Measurements from ENCODE around the gene VWF. TPM values are rescaled to one million over a fixed set of nuclear protein-coding genes. Genes with fewer than 3 reads are reported as not detected.

VWF gene
- total and polyA plus RNA-seq, 10 of the 15 experiments (the other 5 are each of a cell fraction or from before 2014, with no cell fraction given) = 0.08 to 0.23 TPM; not detected in 8

DNA sequence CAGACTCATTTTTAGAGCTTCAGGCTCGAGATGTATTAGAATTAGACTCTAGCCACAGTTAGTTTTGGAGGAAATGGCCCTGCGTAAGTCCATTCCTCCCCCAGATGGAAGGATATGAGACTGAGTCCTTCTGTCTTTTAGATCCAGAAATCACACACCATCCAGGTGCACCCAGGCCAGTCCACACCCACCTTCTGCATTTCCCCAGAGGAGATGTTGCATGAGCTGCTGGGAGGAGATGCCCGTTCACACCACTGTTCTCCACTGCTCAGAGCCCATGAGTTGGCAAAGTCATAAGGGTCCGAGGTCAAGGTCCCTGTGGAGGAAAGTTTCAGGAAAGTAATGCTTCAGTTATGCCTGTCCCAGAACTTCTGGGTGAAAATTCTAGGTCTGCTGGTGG lies 29.2 kb downstream of the VWF start:
- ChIA-PET RAD21 (ENCODE audit: unreplicated experiment) (no interaction called here), SMC1A (ENCODE audit: uncharacterized antibody, unreplicated experiment) (no interaction called here), CTCF (interaction anchor here (1.1 kb wide), 1 partner anchor 107 kb away, joined by 3 read pairs; no protein-coding TSS in a partner anchor), POLR2A (no interaction called here)
- Histone ChIP-seq H3K4me2 (ENCODE audit: control insufficient read depth, insufficient read depth) (no peak overlapping the region), H3K27ac (ENCODE audit: control insufficient read depth, insufficient read depth) (no peak overlapping the region), H4K20me1 (ENCODE audit: control insufficient read depth, insufficient read depth) (no peaks in the 10 kb centered on the region), H3K4me1 (ENCODE audit: control insufficient read depth, insufficient read depth, low read length) (no peaks in the 10 kb centered on the region), H3K36me3 (ENCODE audit: control insufficient read depth in 2 of 2, insufficient read depth in 2 of 2, low read length in 1 of 2) (no peaks in the 10 kb centered on the region), H3K4me3 (no peak overlapping the region), H2AFZ (ENCODE audit: control insufficient read depth, low read depth, low read length) (no peak overlapping the region), H3K79me2 (ENCODE audit: control insufficient read depth, insufficient read depth, low read length) (no peaks in the 10 kb centered on the region), H3K9ac (ENCODE audit: control insufficient read depth, insufficient read depth, low read length) (no peak overlapping the region), H3K27me3 (replicated peaks in 1 of 2; ENCODE audit: control insufficient read depth in 2 of 2, insufficient read depth in 2 of 2, low read length in 1 of 2) (peaks cover 0 to 2% of the 10 kb centered on the region in 2 experiments; a peak in 3 of 4 replicates), H3K9me3 (replicated peaks; ENCODE audit: control insufficient read depth, insufficient read depth, low read length) (no peaks in the 10 kb centered on the region)
- FAIRE-seq (no peak), ATAC-seq (no peak), DNase-seq (ENCODE audit: low read depth, low spot score) (no peak)
- no TSS peak for BruUV-seq (replicated peaks)
- in situ Hi-C loops (cut with MboI) (no loop called here), intact Hi-C loops (cut with micrococcal nuclease; ENCODE audit: unreplicated experiment) (no loop called here)
- TF ChIP-seq TAF1 (IDR thresholded peaks at IDR 0.05; ENCODE audit: borderline replicate concordance, low read depth, low read length) (no peak), BRCA1 (IDR thresholded peaks at IDR 0.05; ENCODE audit: low read depth, low read length) (no peak), ZZZ3 (IDR thresholded peaks at IDR 0.05; ENCODE audit: control insufficient read depth, insufficient read length, low read depth) (no peak), ZNF207 (IDR thresholded peaks at IDR 0.05; ENCODE audit: borderline replicate concordance) (no peak), MEF2B (IDR thresholded peaks at IDR 0.05; ENCODE audit: partially characterized antibody, poor library complexity, severe bottlenecking) (no peak), RBBP5 (conservative IDR thresholded peaks at IDR 0.05) (no peak), ZNF384 (IDR thresholded peaks at IDR 0.05; ENCODE audit: borderline replicate concordance, low read depth, low read length) (no peak), EGR1 (IDR thresholded peaks at IDR 0.05; ENCODE audit: borderline replicate concordance in 1 of 2, low read depth in 2 of 2, low read length in 2 of 2) (no peak), MTA3 (IDR thresholded peaks at IDR 0.05; ENCODE audit: borderline replicate concordance, low read length) (no peak), SPI1 (IDR thresholded peaks at IDR 0.05; ENCODE audit: borderline replicate concordance, insufficient read depth, low read depth, low read length) (no peak)
- TF ChIP-seq, protein P1, sequence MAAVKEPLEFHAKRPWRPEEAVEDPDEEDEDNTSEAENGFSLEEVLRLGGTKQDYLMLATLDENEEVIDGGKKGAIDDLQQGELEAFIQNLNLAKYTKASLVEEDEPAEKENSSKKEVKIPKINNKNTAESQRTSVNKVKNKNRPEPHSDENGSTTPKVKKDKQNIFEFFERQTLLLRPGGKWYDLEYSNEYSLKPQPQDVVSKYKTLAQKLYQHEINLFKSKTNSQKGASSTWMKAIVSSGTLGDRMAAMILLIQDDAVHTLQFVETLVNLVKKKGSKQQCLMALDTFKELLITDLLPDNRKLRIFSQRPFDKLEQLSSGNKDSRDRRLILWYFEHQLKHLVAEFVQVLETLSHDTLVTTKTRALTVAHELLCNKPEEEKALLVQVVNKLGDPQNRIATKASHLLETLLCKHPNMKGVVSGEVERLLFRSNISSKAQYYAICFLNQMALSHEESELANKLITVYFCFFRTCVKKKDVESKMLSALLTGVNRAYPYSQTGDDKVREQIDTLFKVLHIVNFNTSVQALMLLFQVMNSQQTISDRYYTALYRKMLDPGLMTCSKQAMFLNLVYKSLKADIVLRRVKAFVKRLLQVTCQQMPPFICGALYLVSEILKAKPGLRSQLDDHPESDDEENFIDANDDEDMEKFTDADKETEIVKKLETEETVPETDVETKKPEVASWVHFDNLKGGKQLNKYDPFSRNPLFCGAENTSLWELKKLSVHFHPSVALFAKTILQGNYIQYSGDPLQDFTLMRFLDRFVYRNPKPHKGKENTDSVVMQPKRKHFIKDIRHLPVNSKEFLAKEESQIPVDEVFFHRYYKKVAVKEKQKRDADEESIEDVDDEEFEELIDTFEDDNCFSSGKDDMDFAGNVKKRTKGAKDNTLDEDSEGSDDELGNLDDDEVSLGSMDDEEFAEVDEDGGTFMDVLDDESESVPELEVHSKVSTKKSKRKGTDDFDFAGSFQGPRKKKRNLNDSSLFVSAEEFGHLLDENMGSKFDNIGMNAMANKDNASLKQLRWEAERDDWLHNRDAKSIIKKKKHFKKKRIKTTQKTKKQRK (IDR thresholded peaks at IDR 0.05; ENCODE audit: low read depth, low read length) = no peak
- TF ChIP-seq, protein P2, sequence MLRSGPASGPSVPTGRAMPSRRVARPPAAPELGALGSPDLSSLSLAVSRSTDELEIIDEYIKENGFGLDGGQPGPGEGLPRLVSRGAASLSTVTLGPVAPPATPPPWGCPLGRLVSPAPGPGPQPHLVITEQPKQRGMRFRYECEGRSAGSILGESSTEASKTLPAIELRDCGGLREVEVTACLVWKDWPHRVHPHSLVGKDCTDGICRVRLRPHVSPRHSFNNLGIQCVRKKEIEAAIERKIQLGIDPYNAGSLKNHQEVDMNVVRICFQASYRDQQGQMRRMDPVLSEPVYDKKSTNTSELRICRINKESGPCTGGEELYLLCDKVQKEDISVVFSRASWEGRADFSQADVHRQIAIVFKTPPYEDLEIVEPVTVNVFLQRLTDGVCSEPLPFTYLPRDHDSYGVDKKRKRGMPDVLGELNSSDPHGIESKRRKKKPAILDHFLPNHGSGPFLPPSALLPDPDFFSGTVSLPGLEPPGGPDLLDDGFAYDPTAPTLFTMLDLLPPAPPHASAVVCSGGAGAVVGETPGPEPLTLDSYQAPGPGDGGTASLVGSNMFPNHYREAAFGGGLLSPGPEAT (IDR thresholded peaks at IDR 0.05; ENCODE audit: low read depth) = no peak
- WGBS (ENCODE audit: insufficient coverage, insufficient replicate concordance, low lambda C conversion rate, missing lambda C conversion rate) = 23% methylated on average over 4 of the region's 4 CpGs
